ENCODE results near the gene ZNF367. TPM values are rescaled to one million over a fixed set of nuclear protein-coding genes. Genes with fewer than 3 reads are reported as not detected.

Gene ZNF367
- total and polyA plus RNA-seq, 4 donors, result 1.0 to 3.3 (median 2.1) TPM

DNA sequence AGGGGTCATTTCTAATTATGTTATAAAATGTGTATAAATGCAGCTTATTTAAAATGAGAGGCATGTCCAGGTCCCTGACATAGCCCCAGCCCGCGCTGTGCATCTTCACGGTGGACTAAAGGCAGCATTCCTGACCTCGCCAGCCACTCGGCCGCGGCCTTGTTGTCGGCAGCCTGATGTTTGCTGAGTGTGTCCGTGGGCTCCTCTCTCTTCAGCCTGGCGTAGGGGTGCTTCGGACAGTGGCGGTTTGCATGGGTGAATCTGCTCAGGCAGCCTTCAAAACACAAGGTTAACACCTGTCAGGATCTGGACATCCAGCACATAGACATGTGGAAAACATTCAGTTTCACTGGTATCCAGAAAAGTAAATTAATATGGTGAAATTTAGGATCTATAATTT lies 25.9 kb downstream of the ZNF367 start:
- no peak overlapping the region for H3K27ac ChIP-seq (ENCODE audit: low read depth in 1 of 2, low read length in 1 of 2)
- ATAC-seq (ENCODE audit: insufficient read depth, low FRiP score) (no peak), DNase-seq (no peak)
- no peak overlapping the region for H3K9ac ChIP-seq (ENCODE audit: insufficient read depth in 1 of 2, low read length in 2 of 2)
- no peaks in the 10 kb centered on the region for H3K27me3 ChIP-seq (ENCODE audit: control insufficient read depth in 3 of 3, insufficient read depth in 3 of 3, low read length in 2 of 3)
- 96 to 99% methylated on average over 12 of the region's 12 CpGs for WGBS, 2 donors
- TF ChIP-seq, protein P1, sequence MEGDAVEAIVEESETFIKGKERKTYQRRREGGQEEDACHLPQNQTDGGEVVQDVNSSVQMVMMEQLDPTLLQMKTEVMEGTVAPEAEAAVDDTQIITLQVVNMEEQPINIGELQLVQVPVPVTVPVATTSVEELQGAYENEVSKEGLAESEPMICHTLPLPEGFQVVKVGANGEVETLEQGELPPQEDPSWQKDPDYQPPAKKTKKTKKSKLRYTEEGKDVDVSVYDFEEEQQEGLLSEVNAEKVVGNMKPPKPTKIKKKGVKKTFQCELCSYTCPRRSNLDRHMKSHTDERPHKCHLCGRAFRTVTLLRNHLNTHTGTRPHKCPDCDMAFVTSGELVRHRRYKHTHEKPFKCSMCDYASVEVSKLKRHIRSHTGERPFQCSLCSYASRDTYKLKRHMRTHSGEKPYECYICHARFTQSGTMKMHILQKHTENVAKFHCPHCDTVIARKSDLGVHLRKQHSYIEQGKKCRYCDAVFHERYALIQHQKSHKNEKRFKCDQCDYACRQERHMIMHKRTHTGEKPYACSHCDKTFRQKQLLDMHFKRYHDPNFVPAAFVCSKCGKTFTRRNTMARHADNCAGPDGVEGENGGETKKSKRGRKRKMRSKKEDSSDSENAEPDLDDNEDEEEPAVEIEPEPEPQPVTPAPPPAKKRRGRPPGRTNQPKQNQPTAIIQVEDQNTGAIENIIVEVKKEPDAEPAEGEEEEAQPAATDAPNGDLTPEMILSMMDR (IDR thresholded peaks at IDR 0.05; ENCODE audit: control extremely low read depth, extremely low read depth), result no peak
- H3K4me1 ChIP-seq (ENCODE audit: control insufficient read depth in 5 of 5, insufficient read depth in 5 of 5, low read length in 5 of 5), result no peaks in the 10 kb centered on the region
- H3K4me3 ChIP-seq, result no peak overlapping the region
- peaks cover 0 to 5% (median 2%) of the 10 kb centered on the region in 4 donors for H3K36me3 ChIP-seq (ENCODE audit: control insufficient read depth in 4 of 4, insufficient read depth in 4 of 4, low read length in 4 of 4)
- H3K9me3 ChIP-seq (ENCODE audit: control insufficient read depth in 4 of 4, insufficient read depth in 3 of 4, low read length in 3 of 4), result no peaks in the 10 kb centered on the region

DNA sequence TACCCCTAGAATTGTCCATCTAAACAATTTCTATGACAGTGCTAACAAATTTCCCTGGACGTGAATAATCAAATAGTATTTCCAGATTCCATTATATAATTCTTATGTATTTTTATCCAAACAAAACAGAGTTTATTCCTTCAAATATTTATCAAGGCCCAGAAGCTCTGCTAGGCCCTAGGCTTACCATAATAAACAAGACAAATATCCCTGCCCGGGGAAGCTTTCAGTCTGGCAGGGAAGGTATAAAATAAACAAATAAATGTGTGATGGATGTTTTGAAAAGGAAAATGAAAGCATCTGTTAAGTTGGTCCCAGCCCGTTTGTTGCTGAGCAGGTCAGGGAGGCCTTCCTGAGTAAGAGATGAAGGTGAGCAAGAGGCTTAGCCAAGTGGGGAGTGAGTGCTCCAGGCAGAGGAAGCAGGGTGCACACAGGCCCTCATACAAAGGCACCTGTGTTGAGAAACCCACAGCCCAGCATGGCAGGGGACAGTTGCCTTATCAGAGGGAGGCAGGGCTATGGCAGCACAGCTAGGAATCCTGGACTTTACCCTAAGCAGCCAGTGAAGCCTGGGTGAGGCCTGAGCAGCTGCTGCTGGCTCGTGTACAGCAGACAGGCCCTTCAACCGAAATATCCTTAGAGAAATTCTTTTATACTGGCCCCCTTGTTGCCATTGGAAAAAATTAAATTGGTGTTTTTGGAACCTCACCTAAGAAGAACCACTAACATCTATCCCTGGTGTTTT lies 27.0 kb downstream of the ZNF367 start:
- DNase-seq, result no peak
- H3K9ac ChIP-seq (ENCODE audit: insufficient read depth in 1 of 2, low read length in 2 of 2), result no peak overlapping the region
- H3K9me3 ChIP-seq (ENCODE audit: control insufficient read depth in 4 of 4, insufficient read depth in 3 of 4, low read length in 3 of 4), result no peaks in the 10 kb centered on the region
- H3K27me3 ChIP-seq (ENCODE audit: control insufficient read depth in 3 of 3, insufficient read depth in 3 of 3, low read length in 2 of 3), result no peaks in the 10 kb centered on the region
- H3K27ac ChIP-seq (ENCODE audit: low read depth in 1 of 2, low read length in 1 of 2), result peak overlapping the region in 1 of 2 donors; percentile 17
- H3K36me3 ChIP-seq (ENCODE audit: control insufficient read depth in 4 of 4, insufficient read depth in 4 of 4, low read length in 4 of 4), result peaks cover 0 to 5% (median 0%) of the 10 kb centered on the region in 4 donors
- 56 to 75% methylated on average over 5 of the region's 5 CpGs for WGBS, 2 donors
- no peak overlapping the region for H3K4me3 ChIP-seq
- TF ChIP-seq, protein P1 (IDR thresholded peaks at IDR 0.05; ENCODE audit: control extremely low read depth, extremely low read depth), result no peak
- H3K4me1 ChIP-seq (ENCODE audit: control insufficient read depth in 5 of 5, insufficient read depth in 5 of 5, low read length in 5 of 5), result no peaks in the 10 kb centered on the region
- no peak for ATAC-seq (ENCODE audit: insufficient read depth, low FRiP score)

- Histone ChIP-seq H3K9me3 (ENCODE audit: control insufficient read depth in 4 of 4, insufficient read depth in 3 of 4, low read length in 3 of 4) (no peaks in the 10 kb centered on the region), H3K27me3 (ENCODE audit: control insufficient read depth in 3 of 3, insufficient read depth in 3 of 3, low read length in 2 of 3) (no peaks in the 10 kb centered on the region), H3K4me1 (ENCODE audit: control insufficient read depth in 5 of 5, insufficient read depth in 5 of 5, low read length in 5 of 5) (peaks cover 0 to 4% (median 2%) of the 10 kb centered on the region in 5 donors), H3K27ac (ENCODE audit: low read depth in 1 of 2, low read length in 1 of 2) (no peak overlapping the region), H3K9ac (ENCODE audit: insufficient read depth in 1 of 2, low read length in 2 of 2) (no peak overlapping the region), H3K4me3 (no peak overlapping the region), H3K36me3 (ENCODE audit: control insufficient read depth in 4 of 4, insufficient read depth in 4 of 4, low read length in 4 of 4) (peaks cover 0 to 5% (median 0%) of the 10 kb centered on the region in 4 donors)
- TF ChIP-seq, protein P1 (IDR thresholded peaks at IDR 0.05; ENCODE audit: control extremely low read depth, extremely low read depth), result no peak
- WGBS, 2 donors, result 96 to 97% methylated on average over 11 of the region's 11 CpGs
- ATAC-seq (ENCODE audit: insufficient read depth, low FRiP score) (no peak), DNase-seq (no peak)
These were observed 30.0 kb downstream of the ZNF367 start for GRCh38 chr9:96388144-96388543.

Data from lung (tissue), 12 donors.